ENCODE results near the gene DAGLA.

DAGLA gene

GRCh38 chr11:61769946-61770683 lies 89.9 kb downstream of the DAGLA start:
- DNase-seq: no peak

GRCh38 chr11:61771195-61771894 lies 91.2 kb downstream of the DAGLA start:
- DNase-seq: no peak

- no peak for DNase-seq
These were observed 91.8 kb downstream of the DAGLA start for GRCh38 chr11:61771985-61772455.

- no peak for DNase-seq
These were observed 93.2 kb downstream of the DAGLA start for GRCh38 chr11:61773356-61773755.

- no peak for DNase-seq
These were observed 93.6 kb downstream of the DAGLA start for GRCh38 chr11:61773809-61774208.

- no peak for DNase-seq
These were observed 94.2 kb downstream of the DAGLA start for GRCh38 chr11:61774411-61774810.

GRCh38 chr11:61775106-61775505 lies 94.9 kb downstream of the DAGLA start:
- DNase-seq: no peak

GRCh38 chr11:61775606-61776554 lies 95.7 kb downstream of the DAGLA start:
- no peak for DNase-seq

- peak; percentile 37 for DNase-seq
These were observed 96.4 kb downstream of the DAGLA start for GRCh38 chr11:61776561-61777075.

- DNase-seq: no peak
These were observed 97.3 kb downstream of the DAGLA start for GRCh38 chr11:61777234-61778090.

- DNase-seq: no peak
These were observed 98.2 kb downstream of the DAGLA start for GRCh38 chr11:61778357-61778886.

- no peak for DNase-seq
These were observed 98.9 kb downstream of the DAGLA start for GRCh38 chr11:61778920-61779650.

GRCh38 chr11:61779666-61780525 lies 99.7 kb downstream of the DAGLA start:
- DNase-seq: no peak

- no peak for DNase-seq
These were observed 100.5 kb downstream of the DAGLA start for GRCh38 chr11:61780581-61781162.

GRCh38 chr11:61781585-61781984 lies 101.4 kb downstream of the DAGLA start:
- no peak for DNase-seq

- no peak for DNase-seq
These were observed 102.1 kb downstream of the DAGLA start for GRCh38 chr11:61782299-61782698.

- no peak for DNase-seq
These were observed 102.7 kb downstream of the DAGLA start for GRCh38 chr11:61782841-61783240.

GRCh38 chr11:61783717-61784505 lies 103.7 kb downstream of the DAGLA start:
- no peak for DNase-seq

GRCh38 chr11:61784506-61784805 lies 104.3 kb downstream of the DAGLA start:
- no peak for DNase-seq
